Measurements from ENCODE around the gene PPP2R3A.

The PPP2R3A gene

GRCh38 chr3:136192831-136193230 is 227.3 kb downstream of the PPP2R3A start:
- in situ Hi-C loops (cut with HindIII; ENCODE audit: low sequenced_read_pairs): loop anchor here (10.0 kb wide), 1 partner anchor 562 kb away; the partner anchor contains the start of gene STAG1

- in situ Hi-C loops (cut with HindIII; ENCODE audit: low sequenced_read_pairs): loop anchor here (10.0 kb wide), 1 partner anchor 561 kb away; the partner anchor contains the start of gene STAG1
Measured at GRCh38 chr3:136193278-136194054, 227.9 kb downstream of the PPP2R3A start.

- in situ Hi-C loops (cut with HindIII; ENCODE audit: low sequenced_read_pairs): loop anchor here (10.0 kb wide), 1 partner anchor 560 kb away; the partner anchor contains the start of gene STAG1
Measured at GRCh38 chr3:136194409-136195257, 229.1 kb downstream of the PPP2R3A start.

GRCh38 chr3:136195258-136196063 is 229.9 kb downstream of the PPP2R3A start:
- in situ Hi-C loops (cut with HindIII; ENCODE audit: low sequenced_read_pairs): loop anchor here (10.0 kb wide), 1 partner anchor 559 kb away; the partner anchor contains the start of gene STAG1

DNA sequence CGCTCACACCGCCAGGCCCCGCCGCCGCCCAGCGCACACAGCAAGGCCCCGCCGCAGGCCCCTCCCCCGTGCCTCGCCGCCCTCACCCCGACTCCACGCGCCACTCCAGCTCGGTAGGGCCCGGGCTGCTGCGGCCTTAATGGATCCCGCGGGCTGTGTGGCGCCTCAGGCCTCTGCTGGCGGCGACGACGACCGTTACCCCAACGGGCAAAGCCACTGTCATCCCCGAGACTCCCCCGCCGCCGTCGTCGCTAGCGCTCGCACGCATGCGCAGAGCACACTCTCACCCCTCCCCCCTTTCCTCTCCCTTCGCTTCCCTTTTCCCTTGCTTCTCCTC is 230.5 kb downstream of the PPP2R3A start, which contains the start of gene MSL2:
Gene MSL2, minus strand, starts transcription at position 272 of the 337 bp plus-strand sequence. CDS start 1,222 bp downstream, outside the sequence.
- in situ Hi-C loops (cut with HindIII; ENCODE audit: low sequenced_read_pairs): loop anchor here (10.0 kb wide), 1 partner anchor 559 kb away; the partner anchor contains the start of gene STAG1

DNA sequence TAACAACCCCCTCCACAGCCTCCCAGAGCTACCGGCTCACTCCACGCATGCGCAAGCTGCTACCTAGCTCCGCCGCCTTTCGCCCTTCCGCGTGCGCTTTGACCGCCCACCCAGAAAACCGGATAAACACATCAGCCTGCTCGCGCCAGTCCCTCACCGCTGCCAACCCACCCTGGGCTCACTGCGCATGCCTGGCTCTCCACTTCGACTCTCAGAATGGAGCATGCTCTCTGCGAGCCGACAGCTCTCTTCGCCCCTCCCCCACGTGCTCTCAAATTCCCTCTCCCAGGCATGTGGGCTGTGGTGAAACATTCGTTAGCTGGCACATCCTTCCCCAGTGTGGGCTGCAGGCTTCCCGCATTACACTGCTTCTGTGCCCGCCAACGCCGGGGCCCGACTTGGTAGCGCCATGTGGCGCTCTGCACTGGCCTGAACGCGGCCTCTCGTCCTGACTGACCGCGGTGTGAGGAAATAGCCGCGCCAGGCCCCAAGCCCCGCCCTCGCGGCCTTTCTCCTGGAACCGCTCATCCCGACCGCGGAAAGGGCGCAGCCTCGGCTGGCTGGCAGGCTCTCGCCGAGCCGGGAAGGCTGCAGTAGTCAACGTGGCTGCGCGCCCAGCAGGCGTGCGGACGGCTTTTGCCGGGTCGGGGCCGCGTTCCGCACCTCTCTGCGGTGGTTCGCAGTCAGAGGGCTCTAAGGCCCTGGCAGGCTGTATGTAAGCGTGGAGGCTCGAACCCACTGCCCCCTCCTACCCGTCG is 231.1 kb downstream of the PPP2R3A start:
- in situ Hi-C loops (cut with HindIII; ENCODE audit: low sequenced_read_pairs): loop anchor here (10.0 kb wide), 1 partner anchor 558 kb away; the partner anchor contains the start of gene STAG1

- in situ Hi-C loops (cut with HindIII; ENCODE audit: low sequenced_read_pairs): loop anchor here (10.0 kb wide), 1 partner anchor 558 kb away; the partner anchor contains the start of gene STAG1
Measured at GRCh38 chr3:136197159-136197793, 231.7 kb downstream of the PPP2R3A start.

Measured in endothelial cell of hepatic sinusoid (primary cell).